Fibroblast of lung (primary cell): ENCODE results near the gene OSTM1. TPM values are rescaled to one million over a fixed set of nuclear protein-coding genes. Genes with fewer than 3 reads are reported as not detected.

ENCODE experiments used
- DNase-seq, 2 donors: peaks; one replicate each; pipeline versions ENCODE4 v3.0.0 to v3.0.0-alpha.2; 2010; ENCODE audit warnings: low read depth in 2 of 2
- H2AFZ ChIP-seq: 2 replicates; pipeline ENCODE4 v1.5.1; 2012; ENCODE audit warnings: low read length, control low read depth, inconsistent platforms
- H3K27ac ChIP-seq: 2 replicates; pipeline ENCODE4 v1.5.1; 2011; ENCODE audit warnings: low read length, control low read depth; ENCODE audit not compliant: insufficient read depth
- H3K27me3 ChIP-seq: 2 replicates; pipeline ENCODE4 v1.5.1; 2011; ENCODE audit warnings: mild to moderate bottlenecking, low read length; ENCODE audit not compliant: control insufficient read depth, insufficient read depth
- H3K36me3 ChIP-seq: 2 replicates; pipeline ENCODE4 v1.5.1; 2011; ENCODE audit warnings: low read length; ENCODE audit not compliant: control insufficient read depth, insufficient read depth
- H3K4me1 ChIP-seq: 2 replicates; pipeline ENCODE4 v1.5.1; 2011; ENCODE audit warnings: low read length; ENCODE audit not compliant: control insufficient read depth, insufficient read depth; ENCODE audit errors: extremely low read depth
- H3K4me2 ChIP-seq: 2 replicates; pipeline ENCODE4 v1.5.1; 2011; ENCODE audit warnings: low read length, control low read depth; ENCODE audit not compliant: insufficient read depth; ENCODE audit errors: extremely low read depth
- H3K4me3 ChIP-seq, 4 experiments: fragments of 200-600 bp in 1 of 4; sonication (generic) in 1 of 4; replicated peaks in 1 of 4; 2 replicates each; pipeline ENCODE4 v1.5.1; 2011 to 2016; ENCODE audit warnings: low read length in 4 of 4, low read depth in 3 of 4, mild to moderate bottlenecking in 3 of 4, control low read depth in 2 of 4, inconsistent platforms in 1 of 4, mixed read lengths in 1 of 4; ENCODE audit not compliant: insufficient read depth in 1 of 4; ENCODE audit errors: control extremely low read depth in 1 of 4
- H3K79me2 ChIP-seq: 2 replicates; pipeline ENCODE4 v1.5.1; 2012; ENCODE audit warnings: mild to moderate bottlenecking, low read length, inconsistent platforms; ENCODE audit not compliant: control insufficient read depth, insufficient read depth
- H3K9ac ChIP-seq: 2 replicates; pipeline ENCODE4 v1.5.1; 2011; ENCODE audit warnings: mild to moderate bottlenecking, low read length, control low read depth; ENCODE audit not compliant: insufficient read depth
- H3K9me3 ChIP-seq: 2 replicates; pipeline ENCODE4 v1.5.1; 2012; ENCODE audit warnings: low read depth, low read length; ENCODE audit not compliant: control insufficient read depth, insufficient read depth
- H4K20me1 ChIP-seq: 2 replicates; pipeline ENCODE4 v1.5.1; 2011; ENCODE audit warnings: low read length; ENCODE audit not compliant: control insufficient read depth, insufficient read depth; ENCODE audit errors: extremely low read depth
- EZH2 ChIP-seq: IDR thresholded peaks from 2 replicates; pipeline ENCODE4 v1.5.1; 2012; ENCODE audit warnings: low read length, control low read depth, mild to moderate bottlenecking; ENCODE audit errors: missing control alignments
- polyA plus RNA-seq, 2 donors: library from polyadenylated mRNA; depleted of rRNA in 1 of 2; stranded (reverse) in 1 of 2; unstranded in 1 of 2; fragments of >200 nt; gene quantifications; 2 replicates each; pipeline ENCODE4 v1.2.1, GENCODE V29; 2011 to 2012; ENCODE audit warnings: missing spikeins in 1 of 2
- total RNA-seq: library from RNA; depleted of rRNA; stranded (reverse); fragments of >200 nt; gene quantifications from 2 replicates; pipeline ENCODE4 v1.2.1, GENCODE V29; 2014
- TF ChIP-seq, protein P1 (sequence below), 2 donors: IDR thresholded peaks in 1 of 2; conservative IDR thresholded peaks in 1 of 2; 1 replicate in 1 of 2; 2 replicates in 1 of 2; pipeline ENCODE4 v1.5.1; 2011 to 2012; ENCODE audit warnings: low read length in 2 of 2, control low read depth in 1 of 2, inconsistent platforms in 1 of 2, low read depth in 1 of 2, mild to moderate bottlenecking in 1 of 2

OSTM1 gene
- total and polyA plus RNA-seq, 2 donors (not counting 1 experiment from before 2014, with no cell fraction given) = 31.9 to 37.0 TPM

DNA sequence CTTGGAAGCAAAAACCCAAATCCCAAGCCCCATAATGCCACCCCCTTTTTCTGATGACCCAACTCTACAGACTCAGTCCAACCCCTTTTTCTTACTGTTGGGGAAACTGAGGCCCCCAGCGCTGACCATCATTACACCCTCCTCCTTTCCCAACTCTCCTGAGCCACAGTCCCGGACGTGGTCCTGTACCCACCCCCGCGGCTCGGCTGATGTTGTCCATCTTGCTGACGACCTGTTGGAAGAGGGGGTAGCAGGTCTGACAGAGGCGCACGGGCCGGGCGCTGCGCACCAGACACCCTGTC, 533 bp downstream of the OSTM1 start:
- H3K4me2 ChIP-seq = peak overlapping the region; percentile 95
- no peaks in the 10 kb centered on the region for H3K4me1 ChIP-seq
- no peaks in the 10 kb centered on the region for H3K36me3 ChIP-seq
- peak overlapping the region; percentile 88 for H3K9ac ChIP-seq
- no peak for TF ChIP-seq EZH2
- TF ChIP-seq, protein P1, sequence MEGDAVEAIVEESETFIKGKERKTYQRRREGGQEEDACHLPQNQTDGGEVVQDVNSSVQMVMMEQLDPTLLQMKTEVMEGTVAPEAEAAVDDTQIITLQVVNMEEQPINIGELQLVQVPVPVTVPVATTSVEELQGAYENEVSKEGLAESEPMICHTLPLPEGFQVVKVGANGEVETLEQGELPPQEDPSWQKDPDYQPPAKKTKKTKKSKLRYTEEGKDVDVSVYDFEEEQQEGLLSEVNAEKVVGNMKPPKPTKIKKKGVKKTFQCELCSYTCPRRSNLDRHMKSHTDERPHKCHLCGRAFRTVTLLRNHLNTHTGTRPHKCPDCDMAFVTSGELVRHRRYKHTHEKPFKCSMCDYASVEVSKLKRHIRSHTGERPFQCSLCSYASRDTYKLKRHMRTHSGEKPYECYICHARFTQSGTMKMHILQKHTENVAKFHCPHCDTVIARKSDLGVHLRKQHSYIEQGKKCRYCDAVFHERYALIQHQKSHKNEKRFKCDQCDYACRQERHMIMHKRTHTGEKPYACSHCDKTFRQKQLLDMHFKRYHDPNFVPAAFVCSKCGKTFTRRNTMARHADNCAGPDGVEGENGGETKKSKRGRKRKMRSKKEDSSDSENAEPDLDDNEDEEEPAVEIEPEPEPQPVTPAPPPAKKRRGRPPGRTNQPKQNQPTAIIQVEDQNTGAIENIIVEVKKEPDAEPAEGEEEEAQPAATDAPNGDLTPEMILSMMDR (conservative IDR thresholded peaks at IDR 0.05 in 1 of 2, IDR thresholded peaks at IDR 0.05 in 1 of 2; ENCODE audit: low read depth in 1 of 2, low read length in 2 of 2) = no peak
- H4K20me1 ChIP-seq = no peaks in the 10 kb centered on the region
- H3K4me3 ChIP-seq = peak overlapping the region; percentile 80 to 99 (median 98)
- H3K27ac ChIP-seq = peak overlapping the region; percentile 87
- no peaks in the 10 kb centered on the region for H3K9me3 ChIP-seq
- H3K27me3 ChIP-seq = no peaks in the 10 kb centered on the region
- H2AFZ ChIP-seq = peak overlapping the region; percentile 92
- peaks cover 3% of the 10 kb centered on the region for H3K79me2 ChIP-seq
- no peak for DNase-seq

DNA sequence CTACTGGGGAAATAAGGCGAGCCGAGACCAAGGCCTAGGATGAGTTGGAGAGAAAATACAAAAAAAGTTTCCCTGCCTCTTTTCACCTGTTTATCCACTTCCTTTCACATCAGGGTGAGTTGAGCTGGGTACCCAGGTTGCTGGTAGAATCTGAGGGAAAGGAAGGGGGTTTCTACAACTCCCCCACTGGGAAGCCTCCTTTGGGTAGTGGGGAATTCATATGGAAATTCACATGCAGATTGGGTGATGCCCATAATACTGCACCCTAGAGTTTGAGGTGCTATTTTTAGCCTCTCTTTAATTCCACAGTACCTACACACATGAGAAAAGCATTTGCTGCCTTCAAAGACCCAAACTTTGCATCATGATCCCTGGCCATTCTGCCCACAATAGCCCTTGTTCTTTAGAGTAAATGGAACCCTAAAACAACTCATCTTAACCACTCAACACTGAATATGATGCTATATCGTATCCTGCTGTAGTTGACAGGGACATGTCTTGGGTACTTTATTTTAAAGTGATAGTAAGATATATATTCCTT, 2.7 kb downstream of the OSTM1 start:
- Histone ChIP-seq H3K79me2 (peaks cover 3% of the 10 kb centered on the region), H3K36me3 (no peaks in the 10 kb centered on the region), H3K9me3 (no peaks in the 10 kb centered on the region), H3K27ac (no peak overlapping the region), H3K4me3 (no peak overlapping the region), H3K4me2 (no peak overlapping the region), H2AFZ (no peak overlapping the region), H3K9ac (no peak overlapping the region), H3K27me3 (no peaks in the 10 kb centered on the region), H3K4me1 (no peaks in the 10 kb centered on the region), H4K20me1 (no peaks in the 10 kb centered on the region)
- TF ChIP-seq EZH2 = no peak
- TF ChIP-seq, protein P1 (conservative IDR thresholded peaks at IDR 0.05 in 1 of 2, IDR thresholded peaks at IDR 0.05 in 1 of 2; ENCODE audit: low read depth in 1 of 2, low read length in 2 of 2) = no peak
- no peak for DNase-seq

DNA sequence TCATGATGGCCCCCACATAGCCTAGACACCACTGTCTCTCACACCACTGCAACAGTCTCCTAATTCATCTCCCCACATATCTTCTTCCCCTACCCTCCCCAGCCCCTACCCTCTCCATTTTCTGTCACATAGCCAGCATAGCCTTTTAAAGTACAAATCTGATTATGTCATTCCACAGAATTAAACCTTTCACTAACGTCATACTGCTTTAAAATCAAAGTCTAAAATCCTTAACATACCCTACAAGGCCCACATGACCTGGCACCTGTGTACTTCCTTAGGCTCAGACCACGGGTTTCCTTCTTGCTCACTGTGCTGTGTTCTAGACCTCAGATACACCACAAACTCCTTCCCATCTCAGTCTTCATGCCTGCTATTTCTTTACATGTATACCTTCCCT, 5.9 kb downstream of the OSTM1 start:
- Histone ChIP-seq H3K27ac (no peak overlapping the region), H3K9ac (no peak overlapping the region), H3K4me3 (no peak overlapping the region), H4K20me1 (no peaks in the 10 kb centered on the region), H3K79me2 (no peaks in the 10 kb centered on the region), H3K27me3 (no peaks in the 10 kb centered on the region), H3K9me3 (no peaks in the 10 kb centered on the region), H3K4me2 (no peak overlapping the region), H3K4me1 (no peaks in the 10 kb centered on the region), H3K36me3 (no peaks in the 10 kb centered on the region), H2AFZ (no peak overlapping the region)
- no peak for DNase-seq
- no peak for TF ChIP-seq EZH2
- TF ChIP-seq, protein P1 (conservative IDR thresholded peaks at IDR 0.05 in 1 of 2, IDR thresholded peaks at IDR 0.05 in 1 of 2; ENCODE audit: low read depth in 1 of 2, low read length in 2 of 2) = no peak
